SIG-M5 (cell line): ENCODE measurements around the gene CNTNAP4.

Source experiments
- DNase-seq: peaks from one replicate; lab custom pipeline; 2025; lab: John Stamatoyannopoulos, UW

Gene CNTNAP4

DNA sequence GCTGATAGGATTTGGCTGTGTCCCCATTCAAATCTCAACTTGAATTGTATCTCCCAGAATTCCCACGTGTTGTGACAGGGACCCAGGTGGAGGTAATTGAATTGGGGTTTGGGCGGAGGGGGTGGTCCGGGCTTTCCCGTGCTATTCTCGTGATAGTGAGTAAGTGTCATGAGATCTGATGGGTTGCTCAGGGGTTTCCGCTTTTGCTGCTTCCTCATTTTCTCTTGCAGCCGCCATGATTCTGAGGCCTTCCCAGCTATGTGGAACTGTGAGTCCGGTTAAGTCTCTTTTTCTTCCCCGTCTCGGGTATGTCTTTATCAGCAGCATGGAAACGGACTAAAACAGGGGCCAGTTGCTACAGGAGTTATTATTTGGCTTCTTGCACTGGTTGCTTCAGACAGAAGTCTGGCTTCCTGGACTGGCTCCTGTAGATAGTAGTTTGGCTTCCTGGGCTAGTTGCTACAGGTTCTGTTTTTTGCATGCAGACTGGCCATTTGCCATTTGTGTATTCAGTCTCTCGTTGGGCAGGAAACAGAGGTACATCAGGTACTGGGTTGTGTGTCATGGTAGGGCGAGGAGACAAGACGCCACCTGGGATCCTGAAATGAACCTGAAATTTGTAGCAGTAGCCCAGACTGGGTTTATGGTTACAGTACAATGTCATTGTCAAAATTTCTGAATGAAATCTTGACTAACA is 32.6 kb downstream of the CNTNAP4 start:
- no peak for DNase-seq

DNA sequence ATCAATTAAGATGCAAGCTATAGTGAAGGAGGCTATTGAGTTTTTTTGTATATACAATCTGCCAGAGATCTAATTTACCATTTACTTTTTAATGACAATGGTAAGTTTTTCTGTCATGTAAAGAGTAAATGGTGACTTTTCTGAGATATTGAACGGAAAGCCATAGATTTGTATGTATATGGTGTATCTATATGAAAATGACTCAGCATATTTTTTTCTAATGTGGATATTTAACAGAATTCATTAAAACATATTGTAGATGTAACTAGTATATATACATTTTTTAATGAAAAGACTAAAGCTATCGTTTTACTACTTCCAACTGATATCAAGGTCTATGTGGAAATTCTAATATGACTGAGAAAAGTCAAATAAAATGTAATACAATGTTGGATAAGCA is 34.1 kb downstream of the CNTNAP4 start:
- DNase-seq = no peak

DNA sequence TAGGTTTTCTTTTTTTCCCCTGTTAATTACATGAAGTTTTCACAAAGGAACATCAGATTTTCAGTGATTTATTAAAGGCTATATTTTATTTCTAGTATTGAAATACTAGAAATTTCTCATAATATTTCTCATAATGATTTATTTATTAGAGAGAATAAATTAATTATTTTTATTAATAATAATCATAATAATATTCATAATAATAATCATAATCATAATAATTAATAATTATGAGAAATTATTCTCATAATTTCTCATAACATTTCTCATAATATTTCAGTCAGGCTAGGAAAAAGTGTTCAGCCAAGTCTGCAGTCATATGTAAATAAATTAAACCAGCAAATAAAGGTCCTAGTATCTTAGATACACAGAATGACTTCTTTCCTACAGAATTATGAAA is 41.4 kb downstream of the CNTNAP4 start:
- no peak for DNase-seq

DNA sequence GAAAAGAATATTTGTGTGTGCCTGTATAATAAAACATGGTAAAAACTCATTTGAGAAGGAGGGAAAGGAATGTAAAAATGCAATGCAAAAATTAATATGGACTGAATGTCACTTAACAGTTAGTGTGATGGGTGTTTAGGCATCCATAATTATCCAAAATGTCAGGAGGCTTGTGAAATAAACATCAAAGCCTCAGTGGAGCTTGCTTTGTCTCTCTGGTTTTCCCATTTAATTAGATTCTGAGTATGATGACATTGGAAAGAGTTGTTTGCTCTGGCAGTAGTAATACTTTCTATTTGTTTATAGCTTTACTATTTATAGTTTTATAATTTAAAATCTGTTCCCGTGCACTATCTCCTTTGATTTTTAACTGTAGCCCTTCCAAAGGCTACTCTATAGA is 51.9 kb downstream of the CNTNAP4 start:
- no peak for DNase-seq

DNA sequence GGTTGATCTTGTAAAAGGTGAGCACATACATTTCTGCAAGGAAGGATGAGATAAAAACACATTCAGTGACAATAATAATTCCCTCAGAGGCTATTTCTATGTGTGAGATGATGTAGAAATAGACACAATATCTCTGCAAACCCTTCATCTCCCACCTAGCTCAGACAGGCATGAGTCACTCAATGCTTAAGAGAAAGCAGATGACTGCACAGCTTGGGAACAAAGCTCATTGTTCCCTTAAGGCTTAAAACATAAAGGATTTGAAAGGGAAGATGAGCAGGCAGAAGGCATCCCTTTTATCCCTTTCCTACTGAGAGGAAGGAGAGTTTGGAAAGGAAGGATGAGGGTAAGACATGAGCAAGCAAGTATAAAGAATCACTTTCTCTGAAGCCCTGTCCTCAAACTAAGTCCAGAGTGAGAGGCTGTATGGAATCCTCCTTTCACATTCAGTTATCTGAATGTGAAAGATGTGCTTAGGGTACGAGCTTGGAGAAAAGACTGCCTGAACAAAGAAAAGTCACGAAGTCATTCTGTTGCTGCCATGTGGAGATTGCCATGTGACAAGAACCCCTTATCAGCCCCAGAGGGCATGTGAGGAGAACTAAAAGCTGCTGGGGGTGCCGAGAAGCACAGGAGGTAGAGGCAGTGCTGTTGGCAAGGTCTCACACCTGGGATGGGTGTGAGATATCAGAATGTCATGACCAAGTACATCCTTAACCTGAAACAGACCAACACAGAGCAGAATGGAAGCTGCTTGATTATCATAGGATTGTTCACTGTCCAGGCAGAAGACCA is 58.2 kb downstream of the CNTNAP4 start:
- no peak for DNase-seq

DNA sequence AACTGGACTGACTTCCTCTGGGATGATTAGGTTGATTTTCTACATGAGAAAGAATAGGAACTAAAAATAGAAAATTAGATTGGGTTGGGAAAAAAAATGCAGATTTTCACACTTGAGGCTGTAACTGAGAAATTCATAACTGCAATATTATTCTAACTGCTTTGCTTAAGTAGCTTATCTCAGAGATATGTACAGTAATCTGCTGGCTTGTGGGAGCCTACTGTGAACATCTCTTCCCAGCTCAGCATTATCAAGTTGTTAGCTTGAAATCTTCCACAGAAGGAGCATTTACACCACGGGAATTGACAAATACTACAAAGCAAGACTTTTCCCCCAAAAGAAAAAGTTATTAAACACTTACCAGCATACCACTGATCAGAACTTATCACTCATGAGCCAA is 58.9 kb downstream of the CNTNAP4 start:
- no peak for DNase-seq

DNA sequence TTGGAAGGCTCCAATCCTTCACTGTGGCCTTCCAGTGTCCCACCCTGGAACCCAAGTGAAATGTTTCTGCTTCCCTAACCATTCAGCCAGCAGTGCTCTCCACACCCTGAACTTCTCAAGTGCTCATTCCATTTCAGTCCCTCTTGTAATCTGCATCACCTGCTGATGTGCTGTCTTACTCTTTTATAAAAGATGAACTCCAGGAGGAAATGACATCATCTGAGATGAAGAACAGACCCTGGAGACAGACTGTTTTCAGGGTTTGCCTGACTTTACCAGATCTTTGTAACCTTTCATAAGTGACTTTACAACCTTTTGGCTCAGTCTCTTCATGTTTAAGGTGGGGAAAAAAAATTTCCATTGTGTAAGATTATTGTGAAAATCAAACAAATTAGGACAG is 61.3 kb downstream of the CNTNAP4 start:
- no peak for DNase-seq

DNA sequence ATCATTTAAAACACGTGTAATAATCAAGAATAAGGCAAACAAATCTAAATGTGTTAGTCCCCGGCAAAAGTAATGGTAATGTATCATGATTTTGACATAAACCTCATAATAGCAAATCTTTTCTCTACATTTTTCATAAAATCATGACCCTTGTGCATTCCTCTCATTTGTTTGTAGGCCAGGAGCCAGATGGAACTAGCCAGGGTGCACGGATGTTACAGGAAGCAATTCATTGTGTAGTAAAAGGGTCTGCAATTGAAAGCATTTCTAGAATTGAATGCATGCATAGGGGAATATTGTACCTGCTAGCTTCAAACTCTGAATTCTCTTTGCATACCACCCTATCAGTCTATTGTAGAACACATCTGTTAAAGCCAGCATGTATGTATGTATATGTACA is 66.6 kb downstream of the CNTNAP4 start:
- DNase-seq = no peak

DNA sequence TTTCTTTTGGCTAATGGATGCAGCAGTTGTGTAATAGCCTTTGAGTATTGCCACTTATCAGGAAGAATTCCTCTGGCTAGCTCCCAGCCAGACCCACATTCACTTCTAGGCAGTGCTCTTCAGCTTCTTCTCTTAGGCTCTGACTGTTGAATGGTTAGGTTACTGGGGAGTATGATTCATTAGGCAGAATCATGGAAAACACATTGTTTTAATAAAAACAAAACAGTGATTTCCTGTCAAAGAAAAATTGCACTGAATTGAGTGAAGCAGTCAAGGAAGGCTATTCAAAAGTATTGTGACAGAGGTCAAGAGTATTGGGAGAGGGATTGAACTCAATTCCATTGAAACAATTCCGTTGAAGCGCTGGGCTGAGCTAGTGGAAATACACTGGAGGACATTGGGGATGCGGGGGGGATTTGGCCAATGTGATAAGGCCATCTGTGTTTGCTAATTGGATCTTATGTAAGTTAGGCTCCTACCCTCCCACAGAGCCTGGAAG is 68.0 kb downstream of the CNTNAP4 start:
- DNase-seq = no peak

DNA sequence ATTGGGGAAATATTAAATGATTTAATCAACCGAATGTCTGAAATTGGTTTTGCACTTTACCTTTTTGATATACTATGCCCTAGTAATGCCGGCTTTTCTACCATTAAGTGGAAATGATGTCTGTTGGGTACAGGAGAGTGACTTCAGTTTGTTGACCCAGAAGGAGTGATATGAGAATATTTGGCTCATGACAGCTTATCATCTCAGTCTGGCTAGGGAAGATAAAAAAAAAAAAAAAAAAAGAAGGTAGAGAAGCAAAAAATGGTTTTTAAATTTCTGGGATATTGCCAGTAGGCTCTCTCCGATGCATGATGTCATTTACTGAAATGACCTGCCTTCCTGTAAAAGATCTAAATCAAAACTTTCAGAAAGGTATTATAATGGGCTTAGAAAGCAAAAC is 69.0 kb downstream of the CNTNAP4 start:
- DNase-seq = no peak

DNA sequence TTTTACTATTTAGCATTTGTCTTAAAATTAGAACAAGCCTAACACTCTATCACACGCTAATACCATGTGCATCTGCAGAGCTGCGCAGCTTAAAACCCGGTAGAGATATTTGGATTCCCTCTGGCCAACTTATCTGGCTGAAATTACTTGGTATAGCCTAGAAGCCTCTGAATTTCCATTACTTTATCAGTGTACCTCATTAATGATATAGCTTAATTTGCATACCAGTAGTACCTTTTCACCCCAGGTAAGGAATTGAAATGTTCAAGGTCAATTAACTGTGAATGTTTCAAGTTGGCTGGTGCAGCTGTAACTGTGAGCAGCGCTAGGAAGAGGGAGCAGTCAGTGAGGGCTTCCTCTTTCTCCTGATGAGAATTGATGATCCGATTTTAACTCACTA is 74.2 kb downstream of the CNTNAP4 start:
- no peak for DNase-seq

DNA sequence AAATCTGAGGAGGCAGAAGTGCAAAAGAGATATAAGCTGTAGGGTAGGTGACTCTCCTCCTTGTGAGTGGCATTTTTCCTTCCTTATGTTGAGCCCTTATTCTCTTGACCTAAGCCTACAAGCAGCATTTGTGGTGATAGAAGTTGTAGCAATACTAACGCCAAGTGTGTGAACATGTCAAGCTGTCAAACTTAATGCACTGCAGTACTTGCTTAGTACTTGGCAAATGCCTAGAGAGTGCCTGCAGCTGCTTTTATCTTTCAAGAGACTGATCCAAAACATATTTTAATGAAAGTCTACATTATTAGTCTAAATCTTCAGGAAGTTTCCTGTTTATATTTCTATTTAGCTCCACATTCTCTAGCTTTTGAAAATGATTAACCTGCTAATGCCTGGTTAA is 83.2 kb downstream of the CNTNAP4 start:
- no peak for DNase-seq

DNA sequence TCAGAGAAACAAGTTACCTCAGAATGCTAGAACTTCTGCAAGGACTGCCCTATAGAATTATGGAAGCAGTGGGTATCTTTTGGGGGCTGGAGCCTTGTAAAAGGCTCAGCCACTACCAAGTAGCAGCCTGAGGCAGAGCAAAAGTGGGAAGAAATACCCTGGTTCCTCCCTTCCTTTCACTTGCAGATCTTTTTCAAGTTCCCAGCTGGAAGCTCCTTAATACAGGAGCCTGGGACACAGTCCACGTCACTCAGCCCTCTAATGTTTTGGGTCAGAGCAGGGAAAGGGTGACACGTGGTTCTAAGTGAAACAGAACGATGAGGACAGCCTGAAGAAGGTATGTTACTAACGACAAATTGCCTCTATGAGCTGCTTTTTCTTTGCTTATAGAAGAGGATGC is 93.1 kb downstream of the CNTNAP4 start:
- DNase-seq = no peak

DNA sequence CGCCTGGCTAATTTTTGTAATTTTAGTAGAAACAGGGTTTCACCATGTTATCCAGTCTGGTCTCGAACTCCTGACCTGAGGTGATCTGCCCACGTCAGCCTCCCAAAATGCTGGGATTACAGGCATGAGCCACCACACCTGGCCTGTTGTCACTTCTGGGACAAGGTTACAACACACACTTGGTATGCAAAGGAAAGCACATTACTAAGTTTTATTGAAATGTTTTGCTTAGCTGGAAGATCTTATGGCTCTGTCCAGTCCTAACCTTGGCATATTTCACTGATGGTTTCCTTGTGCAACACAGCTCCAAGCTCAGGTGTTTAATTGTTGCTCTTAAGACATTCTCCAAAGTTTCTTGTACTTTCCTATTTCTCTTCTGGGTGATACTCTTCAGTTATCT is 94.2 kb downstream of the CNTNAP4 start:
- DNase-seq = no peak

DNA sequence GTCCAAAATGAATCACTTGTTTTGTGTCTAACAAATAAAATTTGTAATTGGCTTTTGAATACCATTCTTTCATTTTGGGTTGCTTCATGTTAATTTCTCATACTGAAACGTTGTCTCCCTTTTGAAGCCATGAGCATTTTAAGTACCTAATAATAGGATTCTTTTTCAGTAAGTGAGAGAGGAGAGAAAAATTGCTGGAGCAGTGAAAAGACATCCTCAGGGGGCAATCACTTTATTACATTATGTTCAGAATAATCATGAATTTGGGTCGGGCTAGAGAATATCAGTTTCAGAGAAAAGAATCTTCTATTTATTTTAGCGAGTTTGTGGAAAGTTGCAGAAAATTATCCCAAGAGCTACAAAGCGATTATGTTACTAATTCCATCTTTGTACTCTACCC is 96.8 kb downstream of the CNTNAP4 start:
- no peak for DNase-seq

DNA sequence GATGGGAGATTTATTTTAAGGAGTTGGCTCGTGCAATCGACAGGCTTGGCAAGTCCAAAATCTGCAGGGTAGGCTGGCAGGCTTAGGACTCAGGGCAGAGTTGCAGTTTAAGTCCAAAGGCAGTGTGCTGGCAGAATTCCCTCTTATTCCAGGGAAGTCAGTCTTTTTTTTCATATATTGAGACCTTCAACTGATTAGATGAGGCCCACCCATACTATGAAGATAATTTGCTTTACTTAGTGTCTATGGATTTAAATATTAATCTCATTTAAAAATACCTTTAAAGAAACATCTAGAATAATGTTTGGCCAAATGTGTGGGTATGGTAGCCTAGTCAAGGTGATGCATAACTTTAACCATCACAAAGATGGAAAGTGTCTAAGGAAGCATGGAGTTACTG is 99.8 kb downstream of the CNTNAP4 start:
- DNase-seq = no peak

DNA sequence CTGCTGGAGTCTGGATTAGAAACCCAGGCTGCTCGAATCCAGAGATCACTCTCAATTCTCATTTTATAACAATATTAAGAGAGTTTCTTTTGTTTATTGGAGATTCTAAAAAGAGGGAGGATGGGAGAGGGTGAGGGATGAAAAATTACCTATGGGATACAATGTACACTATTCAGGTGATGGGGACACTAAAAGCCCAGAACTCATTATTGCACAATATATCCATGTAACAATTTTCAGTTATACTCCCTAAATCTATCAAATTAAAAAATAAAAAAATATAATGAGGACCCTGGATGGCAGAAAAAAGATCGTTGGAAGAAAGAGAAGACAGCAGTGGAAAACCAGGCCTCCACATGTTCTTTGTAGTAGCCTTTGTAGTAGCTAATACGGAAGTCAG is 100.8 kb downstream of the CNTNAP4 start:
- no peak for DNase-seq

DNA sequence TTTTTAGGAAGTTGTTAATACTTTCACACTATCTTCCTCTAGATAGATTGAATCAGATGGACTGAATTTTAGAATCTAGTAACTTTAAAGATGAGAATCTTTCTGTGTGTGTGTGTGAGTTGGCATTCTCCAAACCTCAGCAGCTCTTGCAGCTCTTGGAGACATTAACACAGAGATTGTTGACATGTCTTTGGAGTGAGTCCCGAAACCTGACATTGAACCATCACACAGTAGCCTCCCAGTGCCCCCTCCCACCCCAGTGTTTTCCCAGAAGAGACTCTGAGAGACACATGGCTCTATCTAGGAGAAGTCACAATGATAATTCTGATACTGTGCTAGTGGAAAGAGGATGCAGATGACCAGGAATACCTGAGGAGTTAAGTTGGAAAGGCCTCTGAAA is 103.9 kb downstream of the CNTNAP4 start:
- DNase-seq = no peak

DNA sequence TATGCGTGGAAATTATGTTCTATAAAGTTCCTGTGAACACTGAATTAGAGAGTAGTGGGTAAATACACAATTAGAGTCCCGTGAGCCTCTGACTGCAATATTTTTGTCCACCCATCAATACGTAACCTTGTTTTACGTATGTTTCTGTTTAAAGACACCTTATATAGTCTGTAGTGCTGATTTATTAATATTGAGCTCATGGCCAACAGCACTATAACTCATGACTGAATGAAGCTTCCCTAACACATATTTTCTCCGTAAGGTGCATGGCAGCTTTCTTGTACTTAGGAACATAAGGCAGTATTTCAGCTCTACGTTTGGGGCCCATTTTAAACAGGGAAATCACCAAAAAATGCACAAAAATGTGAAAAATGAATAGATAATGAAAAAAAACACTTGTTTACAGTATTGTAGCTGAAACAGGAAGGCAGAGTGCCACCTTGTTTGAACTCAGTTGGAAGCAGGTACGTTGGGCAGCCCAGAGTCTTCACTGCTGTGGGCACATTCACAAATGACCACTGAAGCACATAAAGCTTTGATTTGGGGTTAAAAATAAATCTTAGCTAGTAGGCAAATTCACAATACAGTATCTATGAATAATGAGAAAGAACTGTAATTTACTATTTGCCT is 108.5 kb downstream of the CNTNAP4 start:
- DNase-seq = no peak

DNA sequence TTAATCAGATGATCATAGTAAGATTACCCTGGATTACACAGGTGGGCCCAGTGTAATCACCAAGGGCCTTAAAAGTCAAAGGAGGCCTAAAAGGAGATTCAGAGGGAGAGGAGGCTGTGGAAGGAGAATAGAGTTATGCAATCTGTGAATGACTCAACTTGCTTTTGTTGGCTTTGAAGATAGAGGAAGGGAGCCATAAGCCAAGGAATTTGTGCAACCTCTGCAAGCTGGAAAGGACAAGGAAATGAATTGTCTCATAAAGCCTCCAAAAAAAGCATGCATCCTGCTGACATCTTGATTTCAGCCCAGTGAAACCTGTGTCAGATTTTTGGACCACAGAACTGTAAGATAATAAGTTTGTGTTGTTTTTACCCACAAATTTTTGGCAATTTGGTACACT is 109.6 kb downstream of the CNTNAP4 start:
- DNase-seq = no peak

DNA sequence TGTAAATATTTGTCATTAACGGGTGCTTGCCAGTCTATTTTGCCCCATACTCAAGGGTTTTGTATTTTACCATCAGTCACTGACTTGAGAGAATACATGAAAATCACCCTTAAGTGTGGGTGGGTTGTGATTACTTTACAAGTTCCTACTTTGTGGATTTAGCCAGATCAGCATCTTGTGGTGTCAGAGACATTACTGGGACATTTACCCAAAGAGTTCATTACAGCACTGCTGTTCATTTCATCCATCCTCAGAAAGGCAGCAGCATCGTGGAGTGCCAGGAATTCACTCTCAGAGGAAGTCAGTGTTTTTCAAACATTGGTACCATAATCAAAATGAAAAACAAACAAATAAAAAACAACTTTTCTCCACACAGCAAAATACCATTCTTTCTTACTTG is 110.8 kb downstream of the CNTNAP4 start:
- no peak for DNase-seq

DNA sequence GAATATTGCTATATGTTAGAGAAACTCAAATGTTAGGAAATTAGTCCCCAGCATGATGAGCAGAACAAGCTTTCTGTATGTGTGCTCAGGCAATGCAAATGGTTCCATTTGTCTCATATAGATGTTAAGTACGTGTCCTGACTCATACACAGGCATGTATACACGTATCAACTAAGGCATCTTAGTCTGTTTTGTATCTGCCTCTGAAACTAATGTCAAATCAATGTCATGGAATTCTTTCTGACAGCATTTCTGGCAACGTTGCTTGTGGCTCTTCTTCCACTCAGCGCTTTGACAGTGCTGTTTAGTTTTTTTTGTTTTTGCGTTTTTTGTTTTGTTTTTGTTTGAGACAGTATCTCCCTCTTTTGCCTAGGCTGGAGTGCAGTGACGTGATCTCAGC is 111.9 kb downstream of the CNTNAP4 start:
- no peak for DNase-seq

DNA sequence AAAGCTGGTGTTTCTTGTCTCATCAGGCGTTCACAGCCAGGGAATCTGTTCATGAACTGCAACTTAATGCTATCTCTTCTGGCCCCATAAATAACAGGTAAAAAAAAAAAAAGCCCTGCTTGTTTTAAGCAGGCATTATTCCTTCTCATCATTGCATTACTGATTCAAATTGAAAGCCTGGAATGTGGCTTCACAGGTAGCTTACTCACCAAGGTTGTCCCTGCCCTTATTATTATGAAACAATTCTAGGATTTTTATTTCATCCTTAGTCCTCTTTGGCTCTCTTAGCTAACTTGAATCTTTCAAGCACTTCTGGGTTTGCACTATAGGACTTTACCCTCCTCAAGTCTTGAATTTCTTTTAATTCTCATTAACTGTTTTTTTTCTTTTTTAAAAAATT is 113.3 kb downstream of the CNTNAP4 start:
- no peak for DNase-seq
